ENCODE measurements around the gene WNT8B. TPM values are rescaled to one million over a fixed set of nuclear protein-coding genes. Genes with fewer than 3 reads are reported as not detected.

The WNT8B gene
- total RNA-seq, 1 donor from 2014 or later, result not detected

- TF ChIP-seq CTCF (IDR thresholded peaks at IDR 0.05; ENCODE audit: insufficient read depth, low read length, severe bottlenecking), result no peak
- no peaks in the 10 kb centered on the region for H3K36me3 ChIP-seq (ENCODE audit: control insufficient read depth, insufficient read depth, low read length)
- DNase-seq (ENCODE audit: low read depth) (no peak), FAIRE-seq (no peak)
- H3K4me3 ChIP-seq (ENCODE audit: low read depth, low read length), result no peak overlapping the region
- no peaks in the 10 kb centered on the region for H3K27me3 ChIP-seq (ENCODE audit: control insufficient read depth, insufficient read depth, low read length)
Observed at GRCh38 chr10:100490531-100490930, 27.7 kb downstream of the WNT8B start.

- no peak for FAIRE-seq
- peaks cover 2% of the 10 kb centered on the region for H3K36me3 ChIP-seq (ENCODE audit: control insufficient read depth, insufficient read depth, low read length)
- DNase-seq (ENCODE audit: low read depth), result no peak
Observed at GRCh38 chr10:100496567-100496966, 33.8 kb downstream of the WNT8B start.

DNA sequence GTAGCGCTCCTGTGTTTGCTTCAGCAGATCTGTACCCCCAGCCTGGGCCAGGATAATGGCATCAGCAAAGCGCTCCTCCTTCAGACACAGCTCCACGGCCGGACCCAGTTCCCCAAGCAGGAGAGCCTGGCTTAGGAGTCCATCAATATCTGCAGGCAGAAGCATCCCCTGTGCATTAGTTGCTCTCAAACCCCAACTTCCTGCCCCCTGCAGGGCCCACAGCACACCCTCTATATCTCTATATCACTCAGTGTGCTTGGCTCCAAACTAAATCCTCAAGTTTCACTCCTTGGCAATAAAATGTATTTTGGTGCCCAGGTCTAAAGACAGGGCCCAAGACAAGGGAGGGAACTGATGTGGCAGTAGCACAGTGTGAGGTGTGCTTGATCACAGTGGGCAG, 35.2 kb downstream of the WNT8B start:
- Histone ChIP-seq H3K4me3 (ENCODE audit: low read depth, low read length) (no peak overlapping the region), H3K27me3 (ENCODE audit: control insufficient read depth, insufficient read depth, low read length) (no peaks in the 10 kb centered on the region), H3K36me3 (ENCODE audit: control insufficient read depth, insufficient read depth, low read length) (peaks cover 2% of the 10 kb centered on the region)
- FAIRE-seq, result no peak
- TF ChIP-seq CTCF (IDR thresholded peaks at IDR 0.05; ENCODE audit: insufficient read depth, low read length, severe bottlenecking), result no peak
- no peak for DNase-seq (ENCODE audit: low read depth)

More at GRCh38 chr10:100496567-100496966, 33.8 kb downstream of the WNT8B start:
- H3K4me3 ChIP-seq (ENCODE audit: low read depth, low read length), result no peak overlapping the region
- no peak for TF ChIP-seq CTCF (IDR thresholded peaks at IDR 0.05; ENCODE audit: insufficient read depth, low read length, severe bottlenecking)
- H3K27me3 ChIP-seq (ENCODE audit: control insufficient read depth, insufficient read depth, low read length), result no peaks in the 10 kb centered on the region

DNA sequence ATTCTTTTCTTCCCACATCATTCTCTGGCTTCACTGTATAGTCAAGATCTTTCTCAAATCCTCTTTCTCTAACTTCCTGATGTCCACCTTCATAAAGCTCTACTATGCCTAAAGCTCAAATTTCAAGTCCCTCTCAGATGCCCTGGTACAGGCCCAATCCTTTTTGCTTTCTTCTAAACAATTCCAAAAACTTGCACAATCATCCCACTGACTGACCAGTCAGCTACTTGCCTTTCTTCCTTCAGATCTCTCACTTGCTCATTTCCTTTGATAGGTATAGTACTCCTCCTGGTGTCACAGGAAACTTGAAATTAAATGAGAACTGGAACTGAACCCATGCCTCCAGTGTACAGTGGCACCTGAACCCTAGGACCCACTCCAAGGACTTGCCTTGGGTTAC, 38.6 kb downstream of the WNT8B start:
- Histone ChIP-seq H3K4me3 (ENCODE audit: low read depth, low read length) (no peak overlapping the region), H3K36me3 (ENCODE audit: control insufficient read depth, insufficient read depth, low read length) (peaks cover under 1% of the 10 kb centered on the region), H3K27me3 (ENCODE audit: control insufficient read depth, insufficient read depth, low read length) (no peaks in the 10 kb centered on the region)
- TF ChIP-seq CTCF (IDR thresholded peaks at IDR 0.05; ENCODE audit: insufficient read depth, low read length, severe bottlenecking), result no peak
- DNase-seq (ENCODE audit: low read depth), result peak; percentile 7
- no peak for FAIRE-seq

DNA sequence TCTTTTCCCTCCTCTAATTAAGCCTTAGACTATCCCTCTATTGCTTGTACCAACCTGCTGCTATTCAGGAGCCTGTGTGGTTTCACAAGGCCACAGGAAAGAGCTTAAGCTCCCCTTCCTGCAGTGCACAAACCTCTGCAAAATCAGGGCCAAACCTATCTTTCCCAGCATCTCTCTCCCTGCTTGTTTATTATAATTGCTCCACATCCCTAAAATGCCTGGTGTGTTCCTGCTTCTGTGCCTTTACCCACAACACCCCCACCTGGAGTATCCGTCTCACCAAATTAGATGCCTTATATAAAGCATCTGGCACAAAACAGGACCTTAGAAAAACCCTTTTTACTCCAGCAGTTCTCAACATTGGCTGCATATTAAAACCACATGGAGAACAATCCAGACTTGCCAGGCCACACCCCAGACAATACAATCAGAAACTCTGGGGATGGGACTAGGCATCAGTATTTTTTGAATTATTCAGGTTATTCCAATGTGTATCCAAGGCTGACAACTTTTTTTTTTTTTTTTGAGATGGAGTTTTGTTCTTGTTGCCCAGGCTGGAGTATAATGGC, 40.2 kb downstream of the WNT8B start:
- Histone ChIP-seq H3K36me3 (ENCODE audit: control insufficient read depth, insufficient read depth, low read length) (peaks cover 1% of the 10 kb centered on the region), H3K4me3 (ENCODE audit: low read depth, low read length) (no peak overlapping the region), H3K27me3 (ENCODE audit: control insufficient read depth, insufficient read depth, low read length) (no peaks in the 10 kb centered on the region)
- DNase-seq (ENCODE audit: low read depth), result no peak
- FAIRE-seq, result no peak
- no peak for TF ChIP-seq CTCF (IDR thresholded peaks at IDR 0.05; ENCODE audit: insufficient read depth, low read length, severe bottlenecking)

GRCh38 chr10:100504096-100504495, 41.3 kb downstream of the WNT8B start:
- no peak for TF ChIP-seq CTCF (IDR thresholded peaks at IDR 0.05; ENCODE audit: insufficient read depth, low read length, severe bottlenecking)
- Histone ChIP-seq H3K4me3 (ENCODE audit: low read depth, low read length) (no peak overlapping the region), H3K36me3 (ENCODE audit: control insufficient read depth, insufficient read depth, low read length) (peaks cover 1% of the 10 kb centered on the region), H3K27me3 (ENCODE audit: control insufficient read depth, insufficient read depth, low read length) (no peaks in the 10 kb centered on the region)
- DNase-seq (ENCODE audit: low read depth) (no peak), FAIRE-seq (no peak)

All from bronchial epithelial cell (primary cell).